Anterior cingulate cortex (tissue), 58 donors: ENCODE data around the gene ZNF423.

Experiments used
- DNase-seq, 58 donors: peaks; one replicate each; lab custom pipeline; 2025; lab: John Stamatoyannopoulos, UW

Gene ZNF423

DNA sequence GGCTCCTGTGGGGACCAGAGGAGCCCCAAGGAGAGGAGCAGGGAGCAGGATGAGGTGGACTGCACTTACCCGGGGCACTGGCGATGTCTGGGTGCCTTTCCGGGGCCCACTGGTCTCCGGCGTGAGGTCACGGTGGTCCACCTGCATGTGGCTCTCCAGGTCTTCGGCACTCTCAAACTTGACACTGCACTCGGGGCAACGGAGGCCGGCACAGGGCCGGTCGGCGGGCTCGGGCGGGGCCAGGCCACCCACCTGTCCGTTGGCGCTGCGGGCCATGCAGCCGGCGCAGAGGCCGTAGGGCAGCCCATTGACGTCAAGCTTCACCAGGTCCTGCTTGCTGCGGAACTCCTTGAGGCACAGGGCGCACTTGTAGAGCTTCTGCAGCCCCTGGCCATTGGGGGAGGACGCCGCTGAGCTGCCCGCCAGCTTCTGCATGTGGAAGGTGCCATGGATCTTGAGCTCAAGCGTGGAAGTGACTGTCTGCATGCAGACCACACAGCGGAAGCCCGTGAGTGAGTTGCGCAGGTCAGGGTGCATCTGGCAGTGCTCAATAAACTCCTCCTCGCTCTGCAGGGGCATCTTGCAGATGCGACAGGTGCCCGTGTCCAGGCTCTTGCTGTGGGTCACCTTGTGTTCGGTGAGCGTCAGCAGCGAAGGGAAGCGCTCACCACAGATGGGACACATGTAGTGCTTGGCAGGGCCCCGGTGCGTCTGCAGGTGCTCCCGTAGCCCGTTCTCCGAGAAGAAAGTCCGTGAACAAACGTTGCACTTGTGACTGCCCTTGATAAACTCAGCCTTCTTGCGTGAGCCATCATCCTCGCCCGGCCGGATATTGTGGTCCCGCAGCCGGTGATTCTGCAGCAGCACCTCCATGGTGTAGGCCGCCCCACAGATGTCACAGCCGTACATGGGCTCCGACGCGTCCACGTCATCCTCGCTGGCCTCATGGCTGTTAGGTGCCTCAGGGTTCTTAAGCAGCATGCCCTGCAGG lies 220.0 kb downstream of the ZNF423 start:
- DNase-seq, result no peak

DNA sequence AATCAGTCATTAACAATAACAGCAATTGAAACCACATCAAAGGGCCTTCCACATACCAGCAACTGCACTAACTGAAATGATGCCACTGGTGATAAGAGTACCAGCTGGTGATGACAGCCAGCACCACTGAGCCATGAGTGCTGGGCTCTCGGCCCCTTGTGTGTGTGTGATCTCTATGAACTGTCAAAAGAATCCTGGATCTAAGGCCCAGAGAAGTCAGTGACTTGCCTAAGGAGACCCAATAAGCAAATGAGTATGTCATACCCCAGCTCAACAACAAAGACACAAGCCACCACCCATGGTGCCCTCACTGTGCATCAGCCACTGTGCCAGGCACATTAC lies 220.9 kb downstream of the ZNF423 start:
- DNase-seq, result no peak

DNA sequence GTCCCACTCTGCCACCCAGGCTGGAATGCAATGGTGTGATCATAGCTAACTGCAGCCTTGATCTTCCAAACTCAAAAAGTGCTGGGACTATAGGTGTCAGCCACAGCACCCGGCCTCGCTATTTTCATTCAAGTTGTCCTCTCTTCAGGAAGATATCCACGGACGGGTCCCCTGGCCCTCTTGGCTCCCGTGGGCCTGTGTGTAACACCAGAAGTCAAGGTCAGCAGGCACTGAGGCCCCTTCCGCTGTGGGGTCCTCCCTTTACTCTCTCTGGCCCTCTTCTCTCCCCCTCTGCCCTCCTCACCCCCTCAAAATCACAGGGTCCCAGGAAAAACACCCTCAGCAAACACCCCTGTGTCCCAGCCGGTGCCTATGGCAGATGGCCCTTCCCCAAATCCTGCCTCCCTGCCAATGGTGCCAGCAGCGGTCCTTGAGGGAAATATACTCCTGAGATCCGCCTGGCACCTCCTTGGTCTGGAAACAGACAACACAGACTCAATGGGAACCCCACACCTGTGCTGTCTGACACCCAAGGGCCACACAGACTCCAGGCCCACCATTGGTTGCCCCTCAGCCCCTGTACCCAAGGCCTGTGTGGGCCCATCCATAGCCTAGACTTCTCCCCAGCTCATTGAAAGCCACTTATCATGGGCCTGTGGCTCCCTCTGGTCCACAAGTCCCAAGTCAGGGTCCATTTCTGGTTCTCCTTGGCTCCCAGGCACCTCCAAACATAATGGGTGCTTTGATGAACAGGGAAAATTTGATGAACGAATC lies 221.5 kb downstream of the ZNF423 start:
- no peak for DNase-seq

DNA sequence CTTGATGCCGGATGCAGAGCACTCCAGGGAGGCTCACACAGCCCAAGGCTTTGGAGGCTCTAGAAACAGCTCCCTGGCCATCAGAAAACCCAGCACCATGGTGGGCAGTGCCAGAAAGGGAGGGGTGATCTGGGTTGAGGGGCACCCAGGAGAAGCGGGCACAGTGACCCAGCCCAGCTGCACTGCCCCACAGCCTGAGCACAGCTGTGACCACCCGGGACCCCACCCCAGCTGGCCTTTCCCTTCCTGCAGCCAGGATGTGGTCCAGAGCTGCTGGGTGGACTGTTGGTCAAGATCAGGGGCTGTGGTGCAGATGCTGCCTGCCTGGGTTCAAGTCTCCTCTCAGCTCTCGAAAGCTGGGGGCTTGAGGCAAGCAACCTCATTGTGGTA lies 223.1 kb downstream of the ZNF423 start:
- no peak for DNase-seq

DNA sequence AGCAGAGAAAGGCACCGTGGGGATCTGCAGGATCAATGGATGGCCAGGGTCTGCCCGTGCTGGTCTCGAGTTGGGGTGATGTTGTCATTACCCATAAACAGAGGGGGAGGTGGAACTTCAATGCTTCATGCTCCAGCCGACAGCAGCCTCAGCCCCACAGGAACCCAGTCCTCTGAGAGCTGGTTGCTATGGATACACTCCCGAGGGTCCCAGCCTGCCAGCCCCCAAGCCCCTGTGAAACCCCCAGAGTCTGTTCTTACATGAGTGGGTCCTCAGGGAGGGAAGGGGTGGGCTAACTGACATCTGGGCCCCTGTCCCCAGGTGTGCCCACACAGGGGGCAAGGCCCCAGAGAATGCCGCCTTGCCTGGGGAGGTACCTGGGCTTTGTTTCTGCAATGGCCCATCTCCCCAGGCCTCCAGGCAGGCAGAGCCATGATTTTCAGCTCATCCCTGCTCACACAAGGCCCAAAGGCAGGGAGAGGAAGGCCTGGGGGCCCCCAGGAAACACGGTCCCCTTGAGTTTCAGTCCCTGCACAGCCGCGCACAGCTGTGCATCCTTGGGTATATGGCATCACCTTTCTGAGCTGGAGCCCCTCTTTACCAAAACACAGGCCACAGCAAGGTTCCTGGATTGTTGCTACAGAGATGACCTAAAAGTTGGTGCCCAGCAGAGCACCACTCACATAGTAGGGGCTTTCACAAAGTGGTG lies 223.7 kb downstream of the ZNF423 start:
- DNase-seq, result no peak

DNA sequence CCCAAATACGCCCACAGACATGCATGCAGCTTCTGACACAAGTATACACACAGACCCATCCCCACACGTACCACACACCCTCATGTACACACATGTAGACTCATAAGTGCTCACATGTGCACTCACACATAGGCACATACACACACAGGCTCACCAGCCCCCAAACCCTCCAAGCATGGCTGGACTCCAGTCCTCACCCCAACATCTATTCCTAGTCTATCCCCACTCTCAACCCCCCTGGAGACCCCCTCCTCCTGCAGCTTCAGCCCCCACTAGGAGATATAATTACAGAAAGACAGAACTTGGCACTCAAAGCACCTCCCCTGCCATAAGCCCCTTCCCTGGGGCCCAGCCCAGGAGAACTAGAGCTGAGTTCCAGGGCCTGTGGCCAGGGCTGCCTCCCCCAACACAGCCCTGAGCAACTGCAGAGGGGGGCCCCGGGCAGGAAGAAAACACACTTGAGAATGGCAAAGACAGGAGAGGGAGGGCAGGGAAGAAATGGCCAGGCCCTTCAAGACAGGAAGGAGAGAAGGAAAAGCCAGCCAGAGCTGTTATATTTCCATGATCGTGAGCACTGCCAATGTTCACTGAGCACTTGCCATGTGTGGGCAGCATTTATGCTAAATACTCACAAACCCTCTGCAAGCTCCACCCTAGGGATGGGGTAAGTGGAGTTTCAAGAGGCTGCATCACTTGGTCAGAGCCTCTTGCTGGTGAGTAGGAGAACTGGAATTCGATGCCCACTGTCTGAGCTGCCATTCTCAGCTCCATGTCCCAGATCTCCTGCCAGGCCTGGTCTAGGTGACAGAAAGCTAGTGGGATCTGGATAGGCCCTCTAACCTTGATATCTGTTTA lies 224.5 kb downstream of the ZNF423 start:
- peak in 10 of 58 donors; percentile 5 to 33 (median 19) for DNase-seq

DNA sequence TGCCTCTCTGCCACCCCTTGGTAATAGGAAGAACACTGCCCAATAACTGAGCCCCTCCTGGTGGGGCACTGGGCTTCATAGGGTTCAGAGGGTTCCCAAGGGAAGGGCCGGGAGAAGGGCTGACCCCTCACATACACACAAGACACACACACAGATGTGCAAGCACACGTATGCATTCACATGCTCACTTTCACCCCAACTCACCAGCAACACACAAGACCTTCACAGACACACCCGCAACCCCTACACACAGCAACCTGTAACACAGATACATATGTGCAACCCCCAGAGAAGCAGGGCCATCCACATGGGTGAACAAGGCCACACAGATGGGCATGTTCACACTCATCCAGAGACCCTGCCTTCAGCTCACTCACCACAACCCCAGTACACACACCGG lies 225.1 kb downstream of the ZNF423 start:
- no peak for DNase-seq

DNA sequence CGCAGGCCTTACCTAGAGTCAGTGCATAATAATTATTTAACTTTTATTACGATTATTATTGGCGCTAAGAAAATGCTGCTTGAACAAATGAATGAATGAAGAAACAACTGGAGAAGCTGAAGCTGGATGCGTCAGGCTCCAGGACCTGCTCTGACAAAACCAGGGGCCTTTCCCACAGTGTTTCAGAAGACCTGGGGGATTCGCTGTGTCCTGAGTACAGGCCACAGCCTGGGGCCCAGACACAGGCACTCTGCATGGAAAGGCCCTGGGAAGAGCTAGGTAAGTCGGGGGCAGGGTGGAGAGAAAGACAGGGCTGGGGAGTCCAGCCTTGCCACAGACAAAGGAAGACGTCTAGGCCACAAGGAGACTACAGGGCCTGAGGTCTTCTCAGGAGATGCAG lies 226.1 kb downstream of the ZNF423 start:
- no peak for DNase-seq

DNA sequence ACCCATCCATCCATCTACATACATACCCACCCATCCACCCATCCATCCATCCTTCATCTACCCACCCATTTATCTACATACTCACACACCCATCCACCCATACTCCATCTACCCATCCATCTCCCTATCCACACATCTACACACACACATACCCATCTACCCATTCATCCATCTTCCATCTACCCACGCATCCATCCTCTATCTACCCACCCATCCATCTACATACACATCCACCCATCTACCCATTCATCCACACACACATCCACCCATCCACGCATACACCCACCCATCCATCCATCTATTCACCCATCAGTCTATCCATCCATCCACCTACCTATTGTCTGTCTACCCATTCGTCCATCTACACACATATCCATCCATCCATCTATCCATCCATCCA lies 227.8 kb downstream of the ZNF423 start:
- no peak for DNase-seq

DNA sequence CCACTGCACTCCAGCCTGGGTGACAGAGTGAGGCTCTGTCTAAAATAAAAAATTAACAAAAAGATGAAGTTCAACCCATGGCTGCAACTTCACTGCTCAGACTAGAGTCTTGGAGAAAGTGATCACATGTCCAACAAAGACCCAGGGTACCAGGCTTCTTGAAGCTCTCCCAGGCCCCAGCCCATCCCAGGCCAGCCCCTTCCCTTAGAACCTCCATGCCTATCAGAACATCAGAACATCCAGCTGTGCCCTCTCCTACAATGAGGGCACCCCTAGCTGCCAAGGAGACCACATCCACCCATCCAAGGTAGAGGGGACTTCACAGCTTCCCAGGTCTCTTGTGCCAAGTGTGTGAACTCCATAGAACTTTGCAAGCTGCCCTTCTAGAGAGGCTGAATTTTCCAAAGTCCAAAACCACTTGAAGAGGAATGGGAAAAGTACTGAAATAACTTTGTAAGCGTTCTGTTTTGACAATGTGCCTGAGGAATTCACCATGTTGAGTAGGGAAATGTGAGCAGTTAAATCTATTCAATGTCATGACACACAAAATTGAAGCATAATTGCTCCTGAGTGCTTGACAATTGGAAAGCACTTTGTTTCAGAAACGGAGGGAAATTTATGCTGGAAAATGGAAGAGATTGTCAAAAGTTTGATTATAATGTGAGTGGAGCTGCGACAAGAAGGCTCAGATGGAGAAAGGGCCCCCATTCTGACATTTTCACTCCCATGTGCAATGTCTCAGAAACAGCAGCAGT lies 230.4 kb downstream of the ZNF423 start:
- no peak for DNase-seq

DNA sequence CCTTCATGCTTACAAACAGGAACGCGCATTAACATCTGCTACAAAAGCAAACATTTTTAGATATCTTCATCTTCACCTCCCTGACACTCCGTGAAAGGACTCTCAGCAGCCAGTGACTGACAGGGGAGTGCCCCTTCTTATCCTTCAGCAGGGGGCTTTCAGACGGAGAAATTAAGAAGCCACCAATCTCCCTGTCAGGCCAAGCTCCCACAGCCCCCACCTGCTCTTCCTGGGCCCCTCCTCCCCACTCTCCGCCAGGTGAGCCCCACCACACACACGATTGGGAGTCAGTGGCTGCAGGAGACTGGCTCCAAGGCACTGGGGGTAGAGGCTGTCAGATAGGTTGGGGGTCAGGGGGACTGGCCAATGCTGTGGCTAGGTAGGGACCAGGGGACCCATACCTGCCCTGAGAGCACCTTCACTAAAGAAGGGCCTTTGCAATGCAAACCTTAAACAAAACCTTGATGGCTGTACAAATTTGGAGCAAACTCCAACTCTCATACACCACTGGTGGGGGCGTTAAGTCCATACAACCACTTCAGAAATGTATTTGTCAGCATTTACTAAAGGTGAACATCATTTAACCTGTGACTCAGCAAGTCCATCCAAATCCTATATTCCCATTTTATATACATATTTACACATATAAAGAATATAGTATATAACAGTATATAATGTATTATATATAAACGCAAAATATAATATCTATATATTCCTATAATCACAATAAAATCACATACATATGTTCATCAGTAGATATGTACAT lies 232.2 kb downstream of the ZNF423 start:
- DNase-seq, result no peak

DNA sequence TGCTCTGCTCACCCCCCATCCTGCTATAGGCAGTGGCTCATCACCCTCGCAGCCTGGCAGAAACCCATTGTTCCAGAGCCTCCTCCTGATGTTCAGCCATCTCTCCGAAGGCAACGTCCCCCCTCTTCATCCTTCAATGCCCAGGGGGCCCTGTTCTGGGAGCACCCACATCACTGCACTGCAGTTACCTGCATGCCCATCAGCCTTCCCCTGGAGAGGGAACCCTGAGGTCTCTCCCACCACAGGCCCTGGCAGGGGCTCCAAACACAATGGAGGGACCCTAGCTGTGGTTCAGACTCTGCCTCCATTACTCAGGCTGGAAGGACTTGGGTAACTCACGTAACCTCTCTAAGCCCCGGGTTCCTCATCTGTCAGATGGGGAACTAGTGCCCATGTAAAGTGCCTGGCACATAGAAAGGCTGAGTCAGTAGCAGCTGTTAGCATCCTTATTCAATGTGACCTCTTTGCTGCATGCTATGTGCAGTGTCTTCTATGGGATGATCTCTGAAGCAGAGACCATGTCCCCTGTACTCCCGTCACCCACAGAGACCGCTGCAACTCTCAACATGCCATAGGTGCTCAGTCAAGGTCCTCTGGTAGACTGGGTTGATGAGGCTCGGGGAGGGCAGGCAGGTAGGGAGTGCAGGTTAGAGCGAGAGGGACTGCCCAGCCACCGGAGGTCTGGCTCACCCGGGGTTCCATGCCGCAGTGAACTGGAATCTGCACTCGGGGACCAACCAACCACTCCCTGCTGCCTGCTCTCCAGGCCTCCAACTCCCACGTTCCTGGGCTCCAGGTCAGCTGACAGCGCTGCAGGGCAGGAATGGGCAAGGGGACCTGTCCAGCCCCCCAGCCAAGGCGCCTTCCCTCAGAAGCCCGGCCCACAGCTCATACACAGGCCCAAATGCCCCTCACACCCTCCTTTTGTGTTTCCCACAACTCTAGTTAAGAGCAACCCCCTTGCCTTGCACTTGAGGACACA lies 233.2 kb downstream of the ZNF423 start:
- no peak for DNase-seq

DNA sequence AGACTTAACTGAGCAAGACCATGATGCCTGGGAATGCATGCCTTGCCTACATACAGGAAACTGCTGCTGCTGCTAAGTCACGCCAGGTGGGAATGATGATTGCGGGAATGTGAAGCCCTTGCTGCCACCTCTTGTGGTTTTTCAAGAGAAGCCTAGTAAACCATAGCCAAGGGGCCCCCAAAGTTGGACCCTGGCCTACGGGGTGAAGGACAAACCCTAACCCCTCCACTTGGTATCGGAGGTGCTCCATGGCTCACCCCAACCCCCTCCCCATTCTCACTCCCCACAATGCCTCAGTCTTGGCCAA lies 233.9 kb downstream of the ZNF423 start:
- DNase-seq, result no peak

DNA sequence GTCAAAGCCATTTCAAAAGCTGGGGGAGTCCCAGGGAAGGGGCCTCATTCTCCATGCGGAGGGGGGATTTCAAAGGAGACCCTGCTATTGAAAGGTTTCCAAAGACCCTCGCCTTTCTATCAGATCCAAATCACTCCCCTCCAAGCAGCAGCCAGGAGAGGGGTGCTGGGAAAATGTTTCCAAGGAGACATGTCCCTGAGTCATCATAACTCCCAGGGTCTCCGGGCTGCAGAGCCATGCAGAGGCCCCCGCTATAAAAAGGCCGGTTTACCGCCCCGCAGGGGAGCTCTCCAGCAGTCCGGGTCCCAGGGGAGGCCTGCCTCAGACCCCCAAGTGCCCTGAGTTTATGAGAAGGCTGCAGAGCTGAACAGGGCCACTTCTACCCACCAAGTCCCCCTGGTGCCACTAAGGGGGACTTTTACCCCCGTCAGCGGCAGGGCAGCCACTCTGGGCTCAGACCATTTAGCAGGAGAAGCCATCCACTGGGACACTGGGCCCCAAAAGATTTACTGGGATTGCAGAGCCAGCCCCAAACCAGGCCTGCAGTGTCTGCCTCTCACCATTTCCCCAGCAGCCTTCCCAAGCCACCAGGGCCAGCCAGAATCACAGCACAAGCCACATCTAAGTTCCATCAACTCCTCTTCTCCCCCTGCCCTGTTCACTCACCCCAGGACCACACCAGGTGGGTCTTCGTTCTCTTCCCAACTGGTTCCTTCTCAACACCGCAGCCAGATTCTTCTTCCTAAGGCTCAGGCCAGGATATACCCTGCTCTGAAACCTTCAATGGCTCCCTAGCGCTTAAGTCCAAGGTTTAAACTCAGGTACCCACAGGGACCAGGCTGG lies 234.4 kb downstream of the ZNF423 start:
- no peak for DNase-seq

DNA sequence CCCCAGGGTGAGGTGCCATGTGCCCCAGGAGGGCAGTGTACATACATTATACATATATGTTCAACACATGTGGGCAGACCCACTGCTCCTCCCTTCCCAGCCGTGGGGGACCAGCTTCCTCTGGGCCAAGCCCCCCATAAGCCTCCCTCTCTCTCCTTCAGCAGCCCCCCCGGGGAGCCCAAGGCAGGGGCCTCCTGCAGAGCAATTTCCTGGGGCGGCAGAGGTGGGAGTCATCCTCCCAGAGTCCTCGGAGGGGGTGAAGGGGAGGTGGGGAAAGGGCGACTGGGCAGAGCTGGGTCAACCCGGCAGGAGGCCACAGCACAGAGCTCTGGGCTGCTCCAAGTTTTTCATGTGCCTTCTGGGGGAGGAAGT lies 235.1 kb downstream of the ZNF423 start:
- DNase-seq, result no peak

DNA sequence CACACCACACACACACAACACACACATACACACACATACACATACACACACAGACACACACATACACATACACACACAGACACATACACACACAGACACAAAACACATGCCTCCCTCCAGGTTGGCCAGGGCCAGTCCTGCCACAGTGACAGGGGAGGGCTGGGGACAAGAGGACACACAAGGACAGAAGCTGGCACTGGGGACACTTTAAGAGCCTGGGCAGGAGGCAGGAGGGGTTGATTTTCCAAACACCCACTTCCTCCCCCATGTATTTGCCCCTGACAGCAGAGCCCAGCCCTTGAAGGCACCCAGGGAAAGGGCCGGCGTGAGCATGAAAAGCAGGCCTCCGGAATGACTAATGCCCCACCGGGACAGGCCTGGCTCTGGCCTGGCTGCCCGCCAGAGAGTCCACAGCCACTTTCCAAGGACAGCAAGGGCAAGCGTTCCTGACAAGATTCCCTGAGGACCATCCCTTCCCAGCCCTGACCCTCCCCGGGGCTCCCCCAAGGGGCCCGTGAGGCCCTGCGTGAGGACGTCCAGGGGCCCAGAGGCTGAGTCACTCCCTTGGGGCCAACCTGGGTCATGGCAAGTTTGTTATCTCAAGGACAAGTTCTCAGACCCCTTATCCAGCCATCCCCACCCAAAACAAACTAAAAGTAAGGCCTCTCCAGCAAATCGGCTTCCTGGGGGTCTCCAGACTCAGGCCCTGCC lies 235.6 kb downstream of the ZNF423 start:
- peak in 6 of 58 donors; percentile 12 to 39 (median 23) for DNase-seq
